ENCODE measurements around the gene KANK3.
"Not testable (repeated sequence)": the region's sequence is repeated elsewhere in the genome, so short reads cannot be mapped to it uniquely, and the experiment has no call there.

Gene KANK3

GRCh38 chr19:8387688-8388611, 44.9 kb upstream of the KANK3 start:
- TF ChIP-seq CTCF (IDR thresholded peaks at IDR 0.05; ENCODE audit: insufficient read depth, missing control alignments) = no peak
- FAIRE-seq (no peak), DNase-seq (ENCODE audit: insufficient read length, low spot score) (no peak)

GRCh38 chr19:8386990-8387389, 43.9 kb upstream of the KANK3 start:
- no peak for FAIRE-seq
- no peak for DNase-seq (ENCODE audit: insufficient read length, low spot score)
- no peak for TF ChIP-seq CTCF (IDR thresholded peaks at IDR 0.05; ENCODE audit: insufficient read depth, missing control alignments)

GRCh38 chr19:8386419-8386818, 43.4 kb upstream of the KANK3 start:
- DNase-seq (ENCODE audit: insufficient read length, low spot score); FAIRE-seq: not testable (repeated sequence)

- DNase-seq (ENCODE audit: insufficient read length, low spot score); FAIRE-seq: not testable (repeated sequence)
These were observed 42.5 kb upstream of the KANK3 start for GRCh38 chr19:8385566-8385965.

- not testable (repeated sequence) for DNase-seq (ENCODE audit: insufficient read length, low spot score); FAIRE-seq
These were observed 42.0 kb upstream of the KANK3 start for GRCh38 chr19:8385103-8385502.

- not testable (repeated sequence) for DNase-seq (ENCODE audit: insufficient read length, low spot score); FAIRE-seq
These were observed 41.5 kb upstream of the KANK3 start for GRCh38 chr19:8384569-8384968.

GRCh38 chr19:8379156-8379891, 36.3 kb upstream of the KANK3 start:
- DNase-seq (ENCODE audit: insufficient read length, low spot score); FAIRE-seq: not testable (repeated sequence)

GRCh38 chr19:8377598-8377997, 34.5 kb upstream of the KANK3 start:
- no peak for TF ChIP-seq CTCF (IDR thresholded peaks at IDR 0.05; ENCODE audit: insufficient read depth, missing control alignments)
- no peak for FAIRE-seq
- DNase-seq (ENCODE audit: insufficient read length, low spot score) = no peak

GRCh38 chr19:8376373-8376974, 33.4 kb upstream of the KANK3 start:
- DNase-seq (ENCODE audit: insufficient read length, low spot score); FAIRE-seq: not testable (repeated sequence)

- not testable (repeated sequence) for DNase-seq (ENCODE audit: insufficient read length, low spot score); FAIRE-seq
These were observed 32.7 kb upstream of the KANK3 start for GRCh38 chr19:8375766-8376165.

Data from D721Med (cell line).